NCI-H510A (cell line): ENCODE measurements around the gene DSC2.
"Not testable (repeated sequence)": the region's sequence is repeated elsewhere in the genome, so short reads cannot be mapped to it uniquely, and the experiment has no call there.

ENCODE experiments used
- DNase-seq: peaks from one replicate; lab custom pipeline; 2025; lab: John Stamatoyannopoulos, UW

DSC2 gene

GRCh38 chr18:31042406-31043181 lies 59.6 kb downstream of the DSC2 start, which contains the start of gene DSC3:
TSS of gene DSC3 (minus strand) at chr18:31042742. CDS start at chr18:31042660, 82 bp downstream.
- no peak for DNase-seq

- no peak for DNase-seq
Observed at GRCh38 chr18:31042084-31042405, 60.2 kb downstream of the DSC2 start.

- DNase-seq, result no peak
Observed at GRCh38 chr18:31041271-31042083, 60.7 kb downstream of the DSC2 start.

GRCh38 chr18:31040686-31041270 lies 61.4 kb downstream of the DSC2 start:
- no peak for DNase-seq

- no peak for DNase-seq
Observed at GRCh38 chr18:31039426-31039825, 62.8 kb downstream of the DSC2 start.

- DNase-seq, result not testable (repeated sequence)
Observed at GRCh38 chr18:31037686-31038085, 64.5 kb downstream of the DSC2 start.

GRCh38 chr18:31034541-31034940 lies 67.7 kb downstream of the DSC2 start:
- no peak for DNase-seq

- no peak for DNase-seq
Observed at GRCh38 chr18:31030574-31031278, 71.5 kb downstream of the DSC2 start.

GRCh38 chr18:31015715-31016434 lies 86.3 kb downstream of the DSC2 start:
- DNase-seq, result no peak

- not testable (repeated sequence) for DNase-seq
Observed at GRCh38 chr18:31011455-31011854, 90.8 kb downstream of the DSC2 start.

- no peak for DNase-seq
Observed at GRCh38 chr18:31010601-31011000, 91.6 kb downstream of the DSC2 start.
